KOPT-K1 (cell line): ENCODE measurements around the gene PAOX.

Experiments used
- H3K27ac ChIP-seq: fragments of 200-600 bp; sonication (generic); 2 replicates; pipeline ENCODE4 v1.5.1; 2016; ENCODE audit warnings: antibody characterized with exemption, mild to moderate bottlenecking, low read depth, low read length; ENCODE audit not compliant: poor library complexity, severe bottlenecking
- H3K36me3 ChIP-seq: fragments of 200-600 bp; sonication (generic); 2 replicates; pipeline ENCODE4 v1.5.1; 2017; ENCODE audit warnings: antibody characterized with exemption, mild to moderate bottlenecking, low read length, moderate library complexity; ENCODE audit not compliant: insufficient read depth
- H3K9me3 ChIP-seq: fragments of 200-600 bp; sonication (generic); 2 replicates; pipeline ENCODE4 v1.5.1; 2017; ENCODE audit warnings: antibody characterized with exemption, low read length, mild to moderate bottlenecking; ENCODE audit not compliant: insufficient read depth, poor library complexity, severe bottlenecking

The PAOX gene

GRCh38 chr10:133356549-133357284, 22.3 kb upstream of the PAOX start:
- no peaks in the 10 kb centered on the region for H3K9me3 ChIP-seq
- H3K27ac ChIP-seq, result no peak overlapping the region
- H3K36me3 ChIP-seq, result peaks cover 2% of the 10 kb centered on the region; the same call in 1 of the 2 replicates

- Histone ChIP-seq H3K36me3 (peaks cover 10% of the 10 kb centered on the region; the same call in 1 of the 2 replicates), H3K9me3 (no peaks in the 10 kb centered on the region), H3K27ac (peak within 1 kb of the TSS; percentile 55)
These were observed 21.5 kb upstream of the PAOX start, which contains the start of gene FUOM for GRCh38 chr10:133357285-133358161. TSS of gene FUOM (minus strand) at chr10:133358019. CDS start at chr10:133358007, 12 bp downstream.

GRCh38 chr10:133358162-133358924, 20.7 kb upstream of the PAOX start:
- H3K9me3 ChIP-seq, result no peaks in the 10 kb centered on the region
- H3K36me3 ChIP-seq, result peaks cover 17% of the 10 kb centered on the region; the same call in 1 of the 2 replicates
- H3K27ac ChIP-seq, result no peak overlapping the region

- Histone ChIP-seq H3K9me3 (no peaks in the 10 kb centered on the region), H3K27ac (no peak overlapping the region), H3K36me3 (peaks cover 17% of the 10 kb centered on the region; the same call in 1 of the 2 replicates)
These were observed 20.1 kb upstream of the PAOX start for GRCh38 chr10:133358925-133359310.

GRCh38 chr10:133359554-133359971, 19.5 kb upstream of the PAOX start:
- H3K36me3 ChIP-seq, result peaks cover 22% of the 10 kb centered on the region; the same call in 1 of the 2 replicates
- no peak overlapping the region for H3K27ac ChIP-seq
- H3K9me3 ChIP-seq, result no peaks in the 10 kb centered on the region

- H3K27ac ChIP-seq, result no peak overlapping the region
- H3K36me3 ChIP-seq, result peaks cover 27% of the 10 kb centered on the region; the same call in 1 of the 2 replicates
- no peaks in the 10 kb centered on the region for H3K9me3 ChIP-seq
These were observed 19.0 kb upstream of the PAOX start for GRCh38 chr10:133359972-133360610.

- Histone ChIP-seq H3K36me3 (peaks cover 38% of the 10 kb centered on the region; the same call in 1 of the 2 replicates), H3K27ac (no peak overlapping the region), H3K9me3 (no peaks in the 10 kb centered on the region)
These were observed 17.8 kb upstream of the PAOX start for GRCh38 chr10:133361227-133361626.

GRCh38 chr10:133361773-133362441, 17.2 kb upstream of the PAOX start:
- peaks cover 45% of the 10 kb centered on the region; the same call in 1 of the 2 replicates for H3K36me3 ChIP-seq
- no peaks in the 10 kb centered on the region for H3K9me3 ChIP-seq
- no peak overlapping the region for H3K27ac ChIP-seq

GRCh38 chr10:133362846-133363245, 16.2 kb upstream of the PAOX start:
- H3K36me3 ChIP-seq, result peaks cover 46% of the 10 kb centered on the region; the same call in 1 of the 2 replicates
- H3K9me3 ChIP-seq, result no peaks in the 10 kb centered on the region
- no peak overlapping the region for H3K27ac ChIP-seq

- H3K36me3 ChIP-seq, result peaks cover 66% of the 10 kb centered on the region
- H3K9me3 ChIP-seq, result no peaks in the 10 kb centered on the region
- H3K27ac ChIP-seq, result no peak overlapping the region
These were observed 14.2 kb upstream of the PAOX start for GRCh38 chr10:133364645-133365431.

GRCh38 chr10:133365461-133366129, 13.5 kb upstream of the PAOX start:
- Histone ChIP-seq H3K36me3 (peaks cover 71% of the 10 kb centered on the region), H3K9me3 (no peaks in the 10 kb centered on the region)

GRCh38 chr10:133366130-133366478, 13.0 kb upstream of the PAOX start:
- Histone ChIP-seq H3K9me3 (no peaks in the 10 kb centered on the region), H3K27ac (no peak overlapping the region), H3K36me3 (peaks cover 71% of the 10 kb centered on the region)

More at GRCh38 chr10:133365461-133366129, 13.5 kb upstream of the PAOX start:
- H3K27ac ChIP-seq, result no peak overlapping the region

- Histone ChIP-seq H3K9me3 (no peaks in the 10 kb centered on the region), H3K27ac (no peak overlapping the region), H3K36me3 (peaks cover 69% of the 10 kb centered on the region)
These were observed 12.3 kb upstream of the PAOX start for GRCh38 chr10:133366751-133367150.
